SU-DHL-6 (cell line): ENCODE data around the gene FBXO11.

Source experiments
- H2AFZ ChIP-seq: fragments of 200-600 bp; sonication (generic); 2 replicates; pipeline ENCODE4 v1.6.1; 2014; ENCODE audit warnings: low read depth, mild to moderate bottlenecking, moderate library complexity, mixed read lengths, antibody characterized with exemption, low read length; ENCODE audit not compliant: severe bottlenecking
- H3F3A ChIP-seq: fragments of 200-600 bp; shearing (Covaris generic); 2 replicates; pipeline ENCODE4 v1.6.0; 2016; ENCODE audit warnings: antibody characterized with exemption, mild to moderate bottlenecking; ENCODE audit not compliant: insufficient read depth
- H3K27ac ChIP-seq: fragments of 200-600 bp; sonication (generic); 2 replicates; pipeline ENCODE4 v1.5.1; 2016; ENCODE audit warnings: low read depth, mild to moderate bottlenecking, low read length, moderate library complexity, mixed read lengths
- H3K27me3 ChIP-seq: fragments of 200-600 bp; sonication (generic), shearing (Covaris generic); 2 replicates; pipeline ENCODE4 v1.6.0; 2014; ENCODE audit warnings: mild to moderate bottlenecking, low read length
- H3K36me3 ChIP-seq: fragments of 200-600 bp; sonication (generic); 2 replicates; pipeline ENCODE4 v1.6.1; 2014; ENCODE audit warnings: mild to moderate bottlenecking, low read length, mixed read lengths
- H3K4me2 ChIP-seq: fragments of 300-600, 200-600 bp; shearing (Covaris generic), sonication (generic); 2 replicates; pipeline ENCODE4 v1.6.0; 2014; ENCODE audit warnings: low read length, low read depth, mild to moderate bottlenecking; ENCODE audit not compliant: poor library complexity, severe bottlenecking
- H3K4me3 ChIP-seq: fragments of 200-600 bp; sonication (generic); 2 replicates; pipeline ENCODE4 v1.5.1; 2014; ENCODE audit warnings: antibody characterized with exemption, low read length, mild to moderate bottlenecking, mixed read lengths; ENCODE audit not compliant: insufficient read depth, poor library complexity, severe bottlenecking
- H3K79me2 ChIP-seq: fragments of 200-600 bp; sonication (generic); 2 replicates; pipeline ENCODE4 v1.6.1; 2014; ENCODE audit warnings: mild to moderate bottlenecking, low read length, moderate library complexity; ENCODE audit not compliant: insufficient read depth
- H3K9ac ChIP-seq: fragments of 200-600 bp; sonication (generic); 2 replicates; pipeline ENCODE4 v1.7.0; 2014; ENCODE audit warnings: mild to moderate bottlenecking, low read length
- H3K9me2 ChIP-seq: fragments of 200-600 bp; sonication (generic); replicated peaks from 2 replicates; pipeline ENCODE4 v1.6.1; 2014; ENCODE audit warnings: low read length; ENCODE audit not compliant: insufficient read depth
- H3K9me3 ChIP-seq: fragments of 200-600 bp; sonication (generic); 2 replicates; pipeline ENCODE4 v1.6.1; 2014; ENCODE audit warnings: low read length, mixed read lengths; ENCODE audit not compliant: insufficient read depth
- H4K20me1 ChIP-seq: fragments of 200-600 bp; sonication (generic); 2 replicates; pipeline ENCODE4 v1.6.1; 2014; ENCODE audit warnings: low read depth, mild to moderate bottlenecking, antibody characterized with exemption, low read length, moderate library complexity, mixed read lengths
- CTCF ChIP-seq: fragments of 200-600 bp; sonication (generic); IDR thresholded peaks from one replicate; pipeline ENCODE4 v1.5.1; 2017; ENCODE audit warnings: antibody characterized with exemption, mild to moderate bottlenecking, low read length, moderate library complexity; ENCODE audit not compliant: insufficient read depth, poor library complexity, severe bottlenecking
- EZH2phosphoT487 ChIP-seq: fragments of 200-600 bp; sonication (generic), shearing (Covaris generic); conservative IDR thresholded peaks from 2 replicates; pipeline ENCODE4 v1.6.1; 2018; ENCODE audit warnings: mild to moderate bottlenecking, antibody characterized with exemption, low read length, moderate library complexity, mixed read lengths

FBXO11 gene

DNA sequence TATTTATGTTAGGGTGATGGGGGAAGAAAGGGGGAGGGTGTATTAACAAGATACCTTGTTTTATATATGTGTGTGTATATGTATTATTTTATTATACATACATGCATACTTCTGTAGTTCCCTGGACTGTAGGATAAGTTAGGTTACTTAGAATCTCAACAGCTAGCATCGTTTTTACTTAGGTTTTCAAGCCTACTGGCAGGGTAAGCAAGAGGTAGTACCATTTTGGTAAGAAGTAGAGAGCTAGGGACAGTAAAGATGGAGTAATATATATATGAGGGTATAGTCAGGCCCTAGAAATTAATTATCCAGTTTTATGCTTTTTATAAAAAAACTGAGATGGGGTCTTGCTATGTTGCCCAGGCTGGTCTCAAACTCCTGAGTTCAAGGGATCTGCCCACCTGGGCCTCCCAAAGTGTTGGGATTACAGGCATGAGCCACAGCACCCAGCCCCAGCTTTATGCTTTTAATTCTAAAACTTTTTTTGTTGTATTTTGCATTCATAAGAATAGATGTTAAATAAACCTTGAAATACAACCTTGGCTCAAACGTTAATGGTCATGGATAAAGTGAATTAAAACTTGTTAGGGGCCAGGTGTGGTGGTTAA, 110.1 kb downstream of the FBXO11 start:
- Histone ChIP-seq H2AFZ (no peak overlapping the region), H3K9ac (no peak overlapping the region), H3K9me3 (no peaks in the 10 kb centered on the region), H3K79me2 (peaks cover 91% of the 10 kb centered on the region), H3K36me3 (peaks cover 69% of the 10 kb centered on the region), H3K9me2 (no peaks in the 10 kb centered on the region), H4K20me1 (peaks cover 43% of the 10 kb centered on the region), H3F3A (peaks cover 34% of the 10 kb centered on the region), H3K27ac (no peak overlapping the region), H3K4me2 (no peak overlapping the region), H3K4me3 (no peak overlapping the region), H3K27me3 (no peaks in the 10 kb centered on the region)
- TF ChIP-seq EZH2phosphoT487 (no peak), CTCF (no peak)

DNA sequence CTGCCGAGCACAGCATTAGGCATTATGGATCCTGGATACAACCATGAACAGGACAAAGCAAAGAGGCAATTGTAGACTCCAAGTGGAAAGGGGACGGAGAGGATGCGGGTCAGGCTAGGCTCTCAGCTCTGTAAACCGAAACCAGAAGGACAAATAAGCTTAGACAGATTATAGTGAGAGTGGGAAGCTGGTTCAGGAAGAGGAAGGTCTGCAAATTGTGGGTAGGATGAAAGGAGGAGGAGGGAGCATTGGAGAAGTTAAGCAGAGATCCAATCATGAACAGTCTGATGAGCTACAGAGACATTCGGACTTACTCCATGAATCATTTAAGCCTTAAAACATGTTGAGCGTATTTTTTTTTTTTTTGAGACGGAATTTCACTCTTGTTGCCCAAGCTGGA, 120.3 kb downstream of the FBXO11 start:
- Histone ChIP-seq H2AFZ (no peak overlapping the region), H4K20me1 (peaks cover 50% of the 10 kb centered on the region), H3K4me2 (peak overlapping the region; percentile 82), H3F3A (peaks cover 50% of the 10 kb centered on the region), H3K27me3 (no peaks in the 10 kb centered on the region), H3K27ac (peak overlapping the region; percentile 20; the same call in 1 of the 2 replicates), H3K79me2 (peaks cover 81% of the 10 kb centered on the region), H3K4me3 (peak overlapping the region; percentile 100), H3K9ac (peak overlapping the region; percentile 98), H3K9me2 (no peaks in the 10 kb centered on the region), H3K36me3 (peaks cover 30% of the 10 kb centered on the region), H3K9me3 (no peaks in the 10 kb centered on the region)
- no peak for TF ChIP-seq EZH2phosphoT487
- no peak for TF ChIP-seq CTCF

- peaks cover 54% of the 10 kb centered on the region for H3F3A ChIP-seq
- H3K9me3 ChIP-seq, result no peaks in the 10 kb centered on the region
- peak overlapping the region; percentile 93 for H3K27ac ChIP-seq
- peaks cover 34% of the 10 kb centered on the region for H4K20me1 ChIP-seq
- TF ChIP-seq EZH2phosphoT487, result no peak
- TF ChIP-seq CTCF, result no peak
- peaks cover 65% of the 10 kb centered on the region for H3K79me2 ChIP-seq
- peak overlapping the region; percentile 98 for H3K9ac ChIP-seq
- no peak overlapping the region for H2AFZ ChIP-seq
- H3K36me3 ChIP-seq, result peaks cover 15% of the 10 kb centered on the region
- H3K4me3 ChIP-seq, result peak overlapping the region; percentile 100
- no peaks in the 10 kb centered on the region for H3K9me2 ChIP-seq
- H3K4me2 ChIP-seq, result peak overlapping the region; percentile 82
- H3K27me3 ChIP-seq, result no peaks in the 10 kb centered on the region
Observed at GRCh38 chr2:47784352-47784851, 121.9 kb downstream of the FBXO11 start.
